Neutrophil (primary cell): Measurements from ENCODE around the gene IL36RN.

Experiments used
- H3K27ac ChIP-seq: fragments of 200-600 bp; sonication (generic); 2 replicates; pipeline ENCODE4 v1.5.1; 2016; ENCODE audit warnings: mild to moderate bottlenecking, moderate library complexity
- H3K27me3 ChIP-seq: fragments of 200-600 bp; sonication (generic); 2 replicates; pipeline ENCODE4 v1.6.0; 2016; ENCODE audit warnings: mild to moderate bottlenecking
- H3K36me3 ChIP-seq: fragments of 200-600 bp; sonication (generic); 2 replicates; pipeline ENCODE4 v1.5.1; 2017
- H3K4me1 ChIP-seq, 2 experiments: fragments of 200-600 bp in 1 of 2; sonication (generic) in 1 of 2; 1 replicate in 1 of 2; 2 replicates in 1 of 2; pipeline versions ENCODE4 v1.5.1 to v1.6.1; 2013 to 2016; ENCODE audit warnings: low read depth in 1 of 2, low read length in 1 of 2, mild to moderate bottlenecking in 1 of 2, moderate library complexity in 1 of 2; ENCODE audit not compliant: control insufficient read depth in 1 of 2, insufficient read depth in 1 of 2
- H3K4me3 ChIP-seq, 2 experiments: fragments of 200-600 bp in 1 of 2; sonication (generic) in 1 of 2; 1 replicate in 1 of 2; 2 replicates in 1 of 2; pipeline ENCODE4 v1.5.1; 2013 to 2016; ENCODE audit warnings: low read depth in 1 of 2, low read length in 1 of 2, mild to moderate bottlenecking in 1 of 2, moderate library complexity in 1 of 2
- H3K9me3 ChIP-seq: fragments of 200-600 bp; sonication (generic); 2 replicates; pipeline ENCODE4 v1.5.1; 2016
- TF ChIP-seq, protein P1 (sequence below): fragments of 200-600 bp; sonication (generic); IDR thresholded peaks from 2 replicates; pipeline ENCODE4 v1.5.1; 2016; ENCODE audit warnings: antibody characterized with exemption

The IL36RN gene

DNA sequence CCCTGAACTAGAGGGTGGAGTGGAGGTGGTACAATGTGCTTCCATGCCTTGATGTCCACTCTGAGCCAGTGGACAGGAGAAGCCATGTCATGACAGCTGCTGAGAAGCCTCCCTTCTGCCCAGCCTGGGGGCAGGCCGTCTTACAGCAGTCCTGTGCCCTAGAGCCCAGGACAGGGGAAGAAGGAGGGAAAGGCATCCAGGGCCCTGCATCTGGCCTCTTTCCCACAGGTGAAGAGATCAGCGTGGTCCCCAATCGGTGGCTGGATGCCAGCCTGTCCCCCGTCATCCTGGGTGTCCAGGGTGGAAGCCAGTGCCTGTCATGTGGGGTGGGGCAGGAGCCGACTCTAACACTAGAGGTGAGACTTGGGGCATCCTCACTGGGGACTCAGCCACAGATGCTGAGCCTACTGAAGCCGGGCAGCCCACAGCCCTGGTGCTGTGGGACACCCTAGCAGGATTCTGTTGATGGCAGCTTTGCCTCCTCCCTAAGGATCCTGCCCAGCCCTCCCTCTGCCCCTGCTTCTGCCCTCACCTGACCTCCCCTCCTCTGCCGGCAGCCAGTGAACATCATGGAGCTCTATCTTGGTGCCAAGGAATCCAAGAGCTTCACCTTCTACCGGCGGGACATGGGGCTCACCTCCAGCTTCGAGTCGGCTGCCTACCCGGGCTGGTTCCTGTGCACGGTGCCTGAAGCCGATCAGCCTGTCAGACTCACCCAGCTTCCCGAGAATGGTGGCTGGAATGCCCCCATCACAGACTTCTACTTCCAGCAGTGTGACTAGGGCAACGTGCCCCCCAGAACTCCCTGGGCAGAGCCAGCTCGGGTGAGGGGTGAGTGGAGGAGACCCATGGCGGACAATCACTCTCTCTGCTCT lies 3.1 kb downstream of the IL36RN start:
- Histone ChIP-seq H3K27ac (no peak overlapping the region), H3K27me3 (peaks cover 4% of the 10 kb centered on the region), H3K9me3 (no peaks in the 10 kb centered on the region), H3K36me3 (no peaks in the 10 kb centered on the region), H3K4me1 (no peaks in the 10 kb centered on the region), H3K4me3 (no peak overlapping the region)
- TF ChIP-seq, protein P1, sequence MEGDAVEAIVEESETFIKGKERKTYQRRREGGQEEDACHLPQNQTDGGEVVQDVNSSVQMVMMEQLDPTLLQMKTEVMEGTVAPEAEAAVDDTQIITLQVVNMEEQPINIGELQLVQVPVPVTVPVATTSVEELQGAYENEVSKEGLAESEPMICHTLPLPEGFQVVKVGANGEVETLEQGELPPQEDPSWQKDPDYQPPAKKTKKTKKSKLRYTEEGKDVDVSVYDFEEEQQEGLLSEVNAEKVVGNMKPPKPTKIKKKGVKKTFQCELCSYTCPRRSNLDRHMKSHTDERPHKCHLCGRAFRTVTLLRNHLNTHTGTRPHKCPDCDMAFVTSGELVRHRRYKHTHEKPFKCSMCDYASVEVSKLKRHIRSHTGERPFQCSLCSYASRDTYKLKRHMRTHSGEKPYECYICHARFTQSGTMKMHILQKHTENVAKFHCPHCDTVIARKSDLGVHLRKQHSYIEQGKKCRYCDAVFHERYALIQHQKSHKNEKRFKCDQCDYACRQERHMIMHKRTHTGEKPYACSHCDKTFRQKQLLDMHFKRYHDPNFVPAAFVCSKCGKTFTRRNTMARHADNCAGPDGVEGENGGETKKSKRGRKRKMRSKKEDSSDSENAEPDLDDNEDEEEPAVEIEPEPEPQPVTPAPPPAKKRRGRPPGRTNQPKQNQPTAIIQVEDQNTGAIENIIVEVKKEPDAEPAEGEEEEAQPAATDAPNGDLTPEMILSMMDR, result no peak

DNA sequence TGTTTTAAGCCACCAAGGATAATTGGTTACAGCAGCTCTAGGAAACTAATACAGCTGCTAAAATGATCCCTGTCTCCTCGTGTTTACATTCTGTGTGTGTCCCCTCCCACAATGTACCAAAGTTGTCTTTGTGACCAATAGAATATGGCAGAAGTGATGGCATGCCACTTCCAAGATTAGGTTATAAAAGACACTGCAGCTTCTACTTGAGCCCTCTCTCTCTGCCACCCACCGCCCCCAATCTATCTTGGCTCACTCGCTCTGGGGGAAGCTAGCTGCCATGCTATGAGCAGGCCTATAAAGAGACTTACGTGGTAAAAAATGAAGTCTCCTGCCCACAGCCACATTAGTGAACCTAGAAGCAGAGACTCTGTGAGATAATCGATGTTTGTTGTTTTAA lies 5.3 kb downstream of the IL36RN start:
- Histone ChIP-seq H3K4me3 (no peak overlapping the region), H3K27ac (no peak overlapping the region), H3K27me3 (peaks cover 1% of the 10 kb centered on the region), H3K4me1 (no peaks in the 10 kb centered on the region), H3K36me3 (no peaks in the 10 kb centered on the region), H3K9me3 (no peaks in the 10 kb centered on the region)
- TF ChIP-seq, protein P1, result no peak

DNA sequence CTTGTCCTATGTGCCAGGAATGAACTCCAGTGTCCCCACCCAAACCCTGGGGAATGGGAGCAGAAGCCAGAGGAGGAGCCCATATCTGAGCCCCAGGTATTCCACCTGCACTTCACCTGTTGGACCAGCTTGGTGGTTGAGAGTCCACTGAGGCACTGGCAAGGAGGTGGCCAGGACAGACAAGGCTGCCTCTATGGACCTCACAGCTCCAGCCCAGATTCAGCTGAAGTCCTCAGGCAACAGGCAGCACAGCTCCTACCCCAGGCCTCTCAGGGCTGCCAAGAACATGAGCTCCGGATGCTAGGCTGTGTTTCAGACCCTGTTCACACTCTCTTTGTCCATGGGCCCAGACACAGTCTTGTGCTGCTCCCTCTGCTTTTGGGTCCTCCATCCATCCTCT lies 5.9 kb downstream of the IL36RN start:
- H3K4me3 ChIP-seq, result no peak overlapping the region

DNA sequence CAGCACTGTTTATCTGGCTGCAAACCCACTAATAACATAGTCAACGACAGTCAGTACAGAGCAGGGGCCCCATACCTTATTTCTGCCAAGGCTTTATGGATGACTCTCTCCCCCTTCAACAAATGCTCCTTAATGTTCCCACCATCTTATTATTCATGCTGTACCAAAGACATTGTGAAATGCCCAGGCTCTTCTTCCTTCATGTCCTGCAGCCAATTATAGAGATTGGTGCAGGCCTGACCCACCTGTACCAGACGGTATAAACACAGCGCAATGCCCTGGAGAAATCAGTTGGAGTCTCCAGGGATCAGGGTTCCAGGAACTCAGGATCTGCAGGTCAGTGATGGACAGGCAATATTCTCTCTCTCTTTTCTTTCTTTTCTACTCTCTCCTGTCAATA lies 8.7 kb downstream of the IL36RN start, which contains the start of gene IL1F10:
Gene IL1F10 (plus strand): TSS at position 290 of the 400 bp plus-strand sequence. CDS start 4,769 bp downstream, outside the sequence.
- Histone ChIP-seq H3K27me3 (no peaks in the 10 kb centered on the region), H3K9me3 (no peaks in the 10 kb centered on the region), H3K27ac (no peak within 1 kb of the TSS), H3K4me3 (no peak within 1 kb of the TSS), H3K4me1 (no peaks in the 10 kb centered on the region), H3K36me3 (no peaks in the 10 kb centered on the region)
- TF ChIP-seq, protein P1, result no peak

More for the DNA sequence above, 5.9 kb downstream of the IL36RN start:
- H3K27me3 ChIP-seq, result no peaks in the 10 kb centered on the region
- no peaks in the 10 kb centered on the region for H3K4me1 ChIP-seq
- H3K27ac ChIP-seq, result no peak overlapping the region
- H3K9me3 ChIP-seq, result no peaks in the 10 kb centered on the region
- TF ChIP-seq, protein P1, result no peak
- H3K36me3 ChIP-seq, result no peaks in the 10 kb centered on the region

DNA sequence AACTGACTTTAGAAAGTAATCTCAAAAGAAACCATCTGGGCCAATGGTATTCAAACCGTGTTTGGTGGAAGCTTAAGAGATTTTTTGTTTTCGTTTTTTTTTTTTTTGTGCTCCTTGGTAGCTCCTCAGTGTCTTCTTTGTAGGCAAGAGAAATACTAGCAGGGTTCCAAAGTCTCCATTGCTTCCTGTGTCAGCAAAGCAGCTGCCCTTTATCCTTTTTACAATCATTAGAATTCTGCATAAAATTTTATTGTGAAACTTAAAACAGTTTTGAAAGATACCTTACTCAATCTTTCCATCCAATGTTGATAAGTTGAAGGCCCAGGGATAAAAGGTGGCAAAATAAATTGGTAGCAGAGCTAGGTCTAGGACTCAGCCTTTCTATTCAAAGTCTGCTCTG lies 9.3 kb downstream of the IL36RN start:
- TF ChIP-seq, protein P1, result no peak
- Histone ChIP-seq H3K9me3 (no peaks in the 10 kb centered on the region), H3K27ac (no peak overlapping the region), H3K4me1 (no peaks in the 10 kb centered on the region), H3K27me3 (no peaks in the 10 kb centered on the region), H3K36me3 (no peaks in the 10 kb centered on the region), H3K4me3 (no peak overlapping the region)
